ENCODE data around the gene SS18L1. TPM values are rescaled to one million over a fixed set of nuclear protein-coding genes. Genes with fewer than 3 reads are reported as not detected.

Gene SS18L1
- total and polyA plus RNA-seq, 2 experiments from 2014 or later: 6.5 to 32.6 TPM

- no peak for TF ChIP-seq REST (IDR thresholded peaks at IDR 0.05; ENCODE audit: unreplicated experiment)
- TF ChIP-seq ZNF114 (CRISPR knock-in tag; IDR thresholded peaks at IDR 0.05): no peak
- no peak for TF ChIP-seq ZNF331 (CRISPR knock-in tag; IDR thresholded peaks at IDR 0.05; ENCODE audit: low read depth)
- no peak for TF ChIP-seq STAT1 (IDR thresholded peaks at IDR 0.05; ENCODE audit: unreplicated experiment)
- TF ChIP-seq EZH2 (IDR thresholded peaks at IDR 0.05; ENCODE audit: low read depth, unreplicated experiment): no peak
- TF ChIP-seq CTCF (conservative IDR thresholded peaks at IDR 0.05; ENCODE audit: low read depth in 2 of 2): no peak
- no peak for TF ChIP-seq EZH2phosphoT487 (IDR thresholded peaks at IDR 0.05; ENCODE audit: unreplicated experiment)
Observed at GRCh38 chr20:62197801-62198200, 54.2 kb downstream of the SS18L1 start (continued).

- Histone ChIP-seq H4K20me1 (replicated peaks; ENCODE audit: insufficient read depth) (no peaks in the 10 kb centered on the region), H3F3A (replicated peaks; ENCODE audit: low read depth) (no peaks in the 10 kb centered on the region), H3K4me1 (ENCODE audit: insufficient read depth) (no peaks in the 10 kb centered on the region), H3K4me3 (no peak overlapping the region), H2AFZ (no peak overlapping the region), H3K27ac (ENCODE audit: low read depth) (no peak overlapping the region), H3K27me3 (ENCODE audit: insufficient read depth) (no peaks in the 10 kb centered on the region), H3K9me2 (ENCODE audit: insufficient read depth) (no peaks in the 10 kb centered on the region), H3K79me2 (replicated peaks; ENCODE audit: insufficient read depth) (no peaks in the 10 kb centered on the region), H3K4me2 (no peak overlapping the region), H3K36me3 (ENCODE audit: insufficient read depth) (no peaks in the 10 kb centered on the region; the same call in none of the 2 replicates)
- Mint-ChIP-seq H3K27ac (no peak overlapping the region), H3K9me3 (no peaks in the 10 kb centered on the region), H3K4me3 (no peak overlapping the region), H3K4me1 (no peaks in the 10 kb centered on the region; the same call in 2 of the 3 replicates), H3K27me3 (ENCODE audit: insufficient read depth, low read depth, poor library complexity) (peaks cover 2% of the 10 kb centered on the region), H3K36me3 (ENCODE audit: low read depth) (peaks cover 50% of the 10 kb centered on the region)
- no peak for ATAC-seq
- no peak for DNase-seq (ENCODE audit: low spot score)
- TF ChIP-seq EZH2 (IDR thresholded peaks at IDR 0.05; ENCODE audit: low read depth, unreplicated experiment): no peak
- no peak for TF ChIP-seq EZH2phosphoT487 (IDR thresholded peaks at IDR 0.05; ENCODE audit: unreplicated experiment)
- no peak for TF ChIP-seq POLR2AphosphoS5 (IDR thresholded peaks at IDR 0.05; ENCODE audit: low read depth)
- no peak for TF ChIP-seq REST (IDR thresholded peaks at IDR 0.05; ENCODE audit: unreplicated experiment)
- no peak for TF ChIP-seq CTCF (conservative IDR thresholded peaks at IDR 0.05; ENCODE audit: low read depth in 2 of 2)
- TF ChIP-seq ZNF331 (CRISPR knock-in tag; IDR thresholded peaks at IDR 0.05; ENCODE audit: low read depth): no peak
- TF ChIP-seq STAT1 (IDR thresholded peaks at IDR 0.05; ENCODE audit: unreplicated experiment): no peak
- no peak for TF ChIP-seq JUNB (IDR thresholded peaks at IDR 0.05; ENCODE audit: unreplicated experiment)
Observed at GRCh38 chr20:62198496-62198895, 54.9 kb downstream of the SS18L1 start.
